Epithelial cell of esophagus (primary cell): Measurements from ENCODE around the gene ABCF3.

Experiments
- DNase-seq: peaks from one replicate; pipeline ENCODE4 v3.0.0; 2010; ENCODE audit warnings: low read depth
- H3K4me3 ChIP-seq: 2 replicates; pipeline ENCODE4 v1.5.1; 2011; ENCODE audit warnings: mild to moderate bottlenecking, low read length, control low read depth
- TF ChIP-seq, protein P1 (sequence below): IDR thresholded peaks from 2 replicates; pipeline ENCODE4 v1.5.1; 2011; ENCODE audit warnings: low read depth, mild to moderate bottlenecking, low read length, control low read depth, inconsistent platforms; ENCODE audit not compliant: insufficient read depth; ENCODE audit errors: missing control alignments

ABCF3 gene

DNA sequence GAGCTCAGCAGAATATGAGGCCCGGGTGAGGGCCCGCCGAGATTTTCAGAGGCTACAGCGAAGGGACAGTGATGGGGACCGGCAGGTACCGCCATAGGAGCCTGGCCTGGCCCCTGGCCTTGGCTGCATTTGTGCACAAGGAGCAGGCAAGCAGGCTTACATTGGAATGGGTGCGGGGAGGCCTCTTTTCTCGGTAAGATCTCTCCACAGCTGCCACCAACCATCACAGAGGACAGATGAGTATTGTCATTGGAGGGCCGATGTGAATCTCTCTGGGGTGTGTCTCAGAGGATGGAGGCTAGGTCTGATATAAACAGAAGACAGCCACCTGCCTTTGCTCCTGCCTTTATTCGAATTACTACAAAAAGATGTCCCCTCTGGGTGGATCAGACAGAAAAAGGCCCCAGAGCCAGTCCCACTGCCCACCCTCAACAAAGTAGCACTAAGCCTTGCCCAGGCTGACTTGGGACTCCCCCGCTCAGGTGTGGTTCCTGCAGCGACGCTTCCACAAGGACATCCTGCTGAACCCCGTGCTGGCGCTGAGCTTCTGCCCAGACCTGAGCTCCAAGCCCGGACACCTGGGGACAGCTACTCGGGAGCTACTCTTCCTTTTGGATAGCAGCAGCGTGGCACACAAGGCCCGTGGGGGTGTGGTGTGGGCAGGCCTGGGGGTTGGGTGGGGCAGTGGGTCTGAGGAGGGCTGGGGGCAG lies 48.8 kb downstream of the ABCF3 start:
- H3K4me3 ChIP-seq = no peak overlapping the region
- TF ChIP-seq, protein P1, sequence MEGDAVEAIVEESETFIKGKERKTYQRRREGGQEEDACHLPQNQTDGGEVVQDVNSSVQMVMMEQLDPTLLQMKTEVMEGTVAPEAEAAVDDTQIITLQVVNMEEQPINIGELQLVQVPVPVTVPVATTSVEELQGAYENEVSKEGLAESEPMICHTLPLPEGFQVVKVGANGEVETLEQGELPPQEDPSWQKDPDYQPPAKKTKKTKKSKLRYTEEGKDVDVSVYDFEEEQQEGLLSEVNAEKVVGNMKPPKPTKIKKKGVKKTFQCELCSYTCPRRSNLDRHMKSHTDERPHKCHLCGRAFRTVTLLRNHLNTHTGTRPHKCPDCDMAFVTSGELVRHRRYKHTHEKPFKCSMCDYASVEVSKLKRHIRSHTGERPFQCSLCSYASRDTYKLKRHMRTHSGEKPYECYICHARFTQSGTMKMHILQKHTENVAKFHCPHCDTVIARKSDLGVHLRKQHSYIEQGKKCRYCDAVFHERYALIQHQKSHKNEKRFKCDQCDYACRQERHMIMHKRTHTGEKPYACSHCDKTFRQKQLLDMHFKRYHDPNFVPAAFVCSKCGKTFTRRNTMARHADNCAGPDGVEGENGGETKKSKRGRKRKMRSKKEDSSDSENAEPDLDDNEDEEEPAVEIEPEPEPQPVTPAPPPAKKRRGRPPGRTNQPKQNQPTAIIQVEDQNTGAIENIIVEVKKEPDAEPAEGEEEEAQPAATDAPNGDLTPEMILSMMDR = no peak
- no peak for DNase-seq

DNA sequence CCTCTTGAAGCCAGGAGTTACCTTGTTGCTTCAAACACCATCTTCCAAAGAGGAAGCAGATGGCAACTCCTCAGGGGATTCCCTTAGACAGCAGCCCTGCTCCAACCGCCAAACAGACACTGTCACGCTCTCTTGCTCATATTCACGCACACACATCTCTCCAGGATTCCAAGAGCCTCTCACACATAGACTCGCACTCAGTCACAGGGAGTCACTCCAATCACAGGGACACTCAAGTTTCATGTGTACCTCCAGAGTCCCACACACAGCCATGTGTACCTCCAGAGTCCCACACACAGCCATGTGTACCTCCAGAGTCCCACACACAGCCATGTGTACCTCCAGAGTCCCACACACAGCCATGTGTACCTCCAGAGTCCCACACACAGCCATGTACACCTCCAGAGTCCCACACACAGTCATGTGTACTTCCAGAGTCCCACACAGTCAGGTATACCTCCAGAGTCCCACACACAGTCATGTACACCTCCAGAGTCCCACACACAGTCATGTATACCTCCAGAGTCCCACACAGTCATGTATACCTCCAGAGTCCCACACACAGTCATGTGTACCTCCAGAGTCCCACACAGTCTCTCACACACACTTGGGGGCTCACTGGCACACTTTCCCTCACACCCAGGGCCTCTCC lies 49.5 kb downstream of the ABCF3 start:
- no peak for DNase-seq
- no peak overlapping the region for H3K4me3 ChIP-seq
- TF ChIP-seq, protein P1 = no peak

DNA sequence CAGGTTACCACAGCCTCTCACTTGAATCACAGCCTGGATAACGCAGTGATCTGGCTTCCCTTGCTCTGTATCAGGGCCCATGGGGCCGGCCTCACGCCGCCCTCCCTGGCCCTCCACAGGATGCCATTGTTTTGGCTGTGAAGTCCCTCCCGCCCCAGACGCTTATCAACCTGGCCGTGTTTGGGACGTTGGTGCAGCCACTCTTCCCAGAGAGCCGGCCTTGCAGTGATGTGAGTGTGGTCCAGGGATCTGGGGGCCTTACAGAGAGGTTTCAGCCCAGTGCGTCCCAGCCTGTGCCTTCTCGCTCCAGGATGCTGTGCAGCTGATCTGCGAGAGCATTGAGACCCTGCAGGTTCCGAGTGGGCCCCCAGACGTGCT lies 50.0 kb downstream of the ABCF3 start:
- TF ChIP-seq, protein P1 = no peak
- no peak overlapping the region for H3K4me3 ChIP-seq
- no peak for DNase-seq

DNA sequence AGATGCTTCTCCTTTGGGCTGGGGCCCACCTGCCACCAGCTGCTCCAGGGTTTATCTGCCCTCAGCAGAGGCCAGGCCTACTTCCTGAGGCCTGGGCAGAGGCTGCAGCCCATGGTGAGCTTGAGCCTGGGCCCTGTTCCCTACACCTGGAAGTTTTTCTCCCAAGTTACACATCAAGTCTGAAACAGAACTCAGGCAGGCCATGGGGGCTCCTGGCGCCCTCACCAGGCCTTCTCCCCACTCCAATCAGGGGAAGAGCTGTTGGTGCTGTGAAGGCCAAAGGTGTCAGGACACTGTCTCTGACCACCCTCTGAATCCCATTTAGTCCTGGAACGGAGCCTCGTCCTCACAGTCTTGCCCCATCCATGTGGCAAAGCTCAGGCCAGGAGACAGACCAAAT lies 50.6 kb downstream of the ABCF3 start:
- no peak for DNase-seq
- TF ChIP-seq, protein P1 = no peak
- H3K4me3 ChIP-seq = no peak overlapping the region

DNA sequence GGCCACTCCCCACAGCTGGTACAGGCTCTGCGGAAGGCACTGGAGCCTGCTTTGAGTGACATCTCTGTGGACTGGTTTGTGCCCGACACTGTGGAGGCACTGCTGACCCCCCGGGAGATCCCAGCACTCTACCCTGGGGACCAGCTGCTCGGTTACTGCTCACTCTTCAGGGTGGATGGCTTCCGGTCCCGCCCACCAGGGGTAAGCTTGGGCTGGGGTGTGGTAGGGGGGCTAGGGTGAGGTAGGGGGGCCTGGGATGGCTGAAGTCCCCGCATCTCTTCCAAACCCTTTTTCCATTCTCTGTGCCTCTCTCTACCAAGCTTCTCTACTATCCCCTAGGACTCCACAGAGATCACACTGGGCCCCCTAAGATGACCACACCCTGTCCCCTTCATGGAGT lies 51.2 kb downstream of the ABCF3 start:
- no peak overlapping the region for H3K4me3 ChIP-seq
- no peak for DNase-seq
- TF ChIP-seq, protein P1 = no peak

DNA sequence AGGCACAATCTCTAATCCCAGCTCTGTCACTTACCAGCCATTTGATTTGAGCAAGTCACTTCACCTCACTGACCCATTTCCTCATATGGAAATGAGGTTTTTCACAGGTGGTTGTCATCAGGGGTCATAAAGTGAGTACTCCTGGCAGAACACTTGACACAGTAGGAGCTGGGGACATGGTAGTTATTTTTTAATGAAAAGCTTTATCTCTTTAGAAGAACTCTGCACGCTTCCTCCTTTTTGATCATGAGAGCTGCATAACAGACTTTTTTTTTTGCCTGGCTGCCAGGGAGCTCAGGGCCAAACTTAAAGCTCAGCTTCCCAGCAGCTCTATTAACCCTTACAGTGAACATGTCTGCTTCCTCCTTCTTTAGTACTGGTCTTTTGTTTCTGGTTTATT lies 51.8 kb downstream of the ABCF3 start:
- TF ChIP-seq, protein P1 = no peak
- DNase-seq = no peak
- no peak overlapping the region for H3K4me3 ChIP-seq

DNA sequence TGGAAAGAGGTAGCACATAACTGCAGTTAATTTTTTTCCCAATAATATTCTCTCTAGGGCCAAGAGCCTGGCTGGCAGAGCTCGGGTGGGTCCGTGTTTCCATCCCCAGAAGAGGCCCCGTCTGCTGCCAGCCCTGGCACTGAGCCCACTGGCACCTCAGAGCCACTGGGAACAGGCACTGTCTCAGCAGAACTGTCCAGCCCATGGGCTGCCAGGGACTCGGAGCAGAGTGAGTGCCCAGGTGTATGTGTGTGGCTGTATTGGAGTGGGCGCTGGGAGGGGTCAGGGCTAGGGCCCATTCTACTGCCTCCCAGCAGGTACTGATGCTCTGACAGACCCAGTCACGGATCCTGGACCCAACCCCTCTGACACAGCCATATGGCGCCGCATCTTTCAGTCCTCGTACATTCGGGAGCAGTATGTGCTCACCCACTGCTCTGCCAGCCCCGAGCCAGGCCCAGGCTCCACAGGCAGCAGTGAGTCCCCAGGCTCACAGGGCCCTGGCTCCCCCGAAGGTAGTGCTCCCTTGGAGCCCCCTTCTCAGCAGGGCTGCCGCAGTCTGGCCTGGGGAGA lies 52.3 kb downstream of the ABCF3 start:
- TF ChIP-seq, protein P1 = no peak
- no peak for DNase-seq
- H3K4me3 ChIP-seq = no peak overlapping the region
